Calu3 (cell line): ENCODE measurements around the gene MSI1. TPM values are rescaled to one million over a fixed set of nuclear protein-coding genes. Genes with fewer than 3 reads are reported as not detected.

Source experiments
- Bru-seq: library from RNA; stranded (reverse); fragments of 400-500 nt; gene quantifications from one replicate; lab custom pipeline; 2021; lab: Mats Ljungman, UMichigan
- BruChase-seq, 2 experiments: library from RNA; stranded (reverse); fragments of 400-500 nt; gene quantifications; one replicate each; lab custom pipeline; 2021; lab: Mats Ljungman, UMichigan
- BruUV-seq: library from RNA; stranded (reverse); fragments of 400-500 nt; replicated peaks from 2 replicates; lab custom pipeline; 2021; lab: Mats Ljungman, UMichigan
- CTCF ChIA-PET: fragments of 300-600 bp; sonication (Branson Sonifier 250); formaldehyde crosslinking; loops from one replicate; lab custom pipeline; 2022; ENCODE audit warnings: antibody characterized with exemption; lab: Charles Lee
- DNase-seq: peaks from one replicate; pipeline ENCODE4 v3.0.0; 2022
- H3K27ac Mint-ChIP-seq: one replicate; pipeline ENCODE4 v1.8.0; 2022; ENCODE audit warnings: mixed read lengths; ENCODE audit not compliant: unreplicated experiment
- H3K27me3 Mint-ChIP-seq: one replicate; pipeline ENCODE4 v1.8.0; 2022; ENCODE audit warnings: mixed read lengths; ENCODE audit not compliant: unreplicated experiment
- H3K36me3 Mint-ChIP-seq: one replicate; pipeline ENCODE4 v1.8.0; 2022; ENCODE audit warnings: mild to moderate bottlenecking, moderate library complexity, mixed read lengths; ENCODE audit not compliant: insufficient read depth, unreplicated experiment
- H3K4me1 Mint-ChIP-seq: one replicate; pipeline ENCODE4 v1.8.0; 2022; ENCODE audit warnings: mild to moderate bottlenecking, low read depth, mixed read lengths; ENCODE audit not compliant: unreplicated experiment
- H3K4me3 Mint-ChIP-seq: one replicate; pipeline ENCODE4 v1.8.0; 2022; ENCODE audit warnings: mild to moderate bottlenecking, low read depth, moderate library complexity, mixed read lengths; ENCODE audit not compliant: unreplicated experiment
- H3K9me3 Mint-ChIP-seq: one replicate; pipeline ENCODE4 v1.8.0; 2022; ENCODE audit warnings: low read depth, mixed read lengths; ENCODE audit not compliant: unreplicated experiment
- intact Hi-C: fragments of 100-400 bp; cut with micrococcal nuclease; formaldehyde crosslinking; loops from one replicate; pipeline ENCODE4 v1.10.0; 2022; ENCODE audit not compliant: unreplicated experiment
- long read RNA-seq: library from polyadenylated mRNA; stranded (forward); transcript quantifications from one replicate; pipeline ENCODE4 v2.0.0, GENCODE V29; 2022
- total RNA-seq: library from RNA; stranded (reverse); gene quantifications from 2 replicates; pipeline ENCODE4 v1.2.3, GENCODE V29; 2022
- TF ChIP-seq, protein P1 (sequence below): fragments of 200-600 bp; IDR thresholded peaks from one replicate; pipeline ENCODE4 v1.8.0; 2022; ENCODE audit warnings: antibody characterized with exemption; ENCODE audit not compliant: unreplicated experiment

The MSI1 gene
- total RNA-seq (0.56 and 1.4 TPM in 2 replicates), Bru-seq, nascent RNA (percentile 20 among the genes with signal in this experiment), BruChase-seq, experiment 1, labeled RNA remaining after a 6-hour chase (percentile 22 among the genes with signal in this experiment), BruChase-seq, experiment 2, labeled RNA remaining after a 2-hour chase (percentile 23 among the genes with signal in this experiment)
- long read RNA-seq, result 0 reads

DNA sequence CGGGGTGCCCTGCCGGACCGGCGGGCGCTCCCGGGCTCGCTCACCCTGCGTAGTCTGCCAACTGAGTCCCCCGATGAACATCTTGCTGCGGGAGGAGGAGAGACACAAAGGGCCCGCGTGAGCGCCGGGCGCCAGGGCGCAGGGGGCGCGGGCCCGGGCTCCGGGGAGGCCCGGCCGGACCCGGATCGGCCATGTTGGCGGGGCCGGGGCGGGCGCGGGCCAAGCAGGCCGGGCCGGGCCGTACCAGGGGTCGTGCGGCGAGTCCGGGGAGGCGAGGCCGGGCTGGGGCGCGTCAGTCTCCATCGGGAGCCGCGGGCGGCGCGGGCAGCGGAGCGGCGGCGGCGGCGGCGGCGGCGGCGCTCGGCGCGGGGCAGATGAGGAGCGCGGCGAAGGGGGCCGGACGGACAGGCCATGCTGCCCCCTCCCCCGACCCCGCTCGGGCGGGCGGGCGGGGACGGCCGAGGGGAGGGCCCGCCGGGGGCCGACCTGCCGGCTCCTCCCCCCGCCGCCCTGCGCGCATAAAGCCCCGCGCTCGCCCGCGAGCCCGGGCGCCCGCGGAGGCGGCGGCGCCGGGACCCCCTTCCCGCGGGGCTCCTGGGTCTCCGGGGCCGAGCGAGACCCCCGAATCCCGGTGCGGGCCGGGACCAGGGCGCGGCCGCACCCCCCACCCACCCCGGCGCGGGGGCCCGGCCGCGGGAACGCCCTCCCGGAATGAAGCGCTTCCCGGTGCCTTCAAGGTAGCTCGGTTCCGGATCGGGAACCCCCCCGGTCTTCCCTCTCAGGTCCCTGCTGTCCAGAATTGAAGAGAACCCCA, at the start of gene MSI1:
Gene MSI1, minus strand, starts transcription at position 376 of the 814 bp plus-strand sequence. Its CDS starts 73 bp downstream, at position 303.
- BruUV-seq, result no TSS peak
- Mint-ChIP-seq H3K4me3 (peak within 1 kb of the TSS; percentile 55), H3K27ac (no peak within 1 kb of the TSS), H3K9me3 (no peaks in the 10 kb centered on the region), H3K4me1 (peaks cover 10% of the 10 kb centered on the region), H3K27me3 (peaks cover 74% of the 10 kb centered on the region), H3K36me3 (peaks cover 18% of the 10 kb centered on the region)
- TF ChIP-seq, protein P1, sequence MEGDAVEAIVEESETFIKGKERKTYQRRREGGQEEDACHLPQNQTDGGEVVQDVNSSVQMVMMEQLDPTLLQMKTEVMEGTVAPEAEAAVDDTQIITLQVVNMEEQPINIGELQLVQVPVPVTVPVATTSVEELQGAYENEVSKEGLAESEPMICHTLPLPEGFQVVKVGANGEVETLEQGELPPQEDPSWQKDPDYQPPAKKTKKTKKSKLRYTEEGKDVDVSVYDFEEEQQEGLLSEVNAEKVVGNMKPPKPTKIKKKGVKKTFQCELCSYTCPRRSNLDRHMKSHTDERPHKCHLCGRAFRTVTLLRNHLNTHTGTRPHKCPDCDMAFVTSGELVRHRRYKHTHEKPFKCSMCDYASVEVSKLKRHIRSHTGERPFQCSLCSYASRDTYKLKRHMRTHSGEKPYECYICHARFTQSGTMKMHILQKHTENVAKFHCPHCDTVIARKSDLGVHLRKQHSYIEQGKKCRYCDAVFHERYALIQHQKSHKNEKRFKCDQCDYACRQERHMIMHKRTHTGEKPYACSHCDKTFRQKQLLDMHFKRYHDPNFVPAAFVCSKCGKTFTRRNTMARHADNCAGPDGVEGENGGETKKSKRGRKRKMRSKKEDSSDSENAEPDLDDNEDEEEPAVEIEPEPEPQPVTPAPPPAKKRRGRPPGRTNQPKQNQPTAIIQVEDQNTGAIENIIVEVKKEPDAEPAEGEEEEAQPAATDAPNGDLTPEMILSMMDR, result no peak
- no peak for DNase-seq
- intact Hi-C loops, result no loop called here
- CTCF ChIA-PET, result no interaction called here

DNA sequence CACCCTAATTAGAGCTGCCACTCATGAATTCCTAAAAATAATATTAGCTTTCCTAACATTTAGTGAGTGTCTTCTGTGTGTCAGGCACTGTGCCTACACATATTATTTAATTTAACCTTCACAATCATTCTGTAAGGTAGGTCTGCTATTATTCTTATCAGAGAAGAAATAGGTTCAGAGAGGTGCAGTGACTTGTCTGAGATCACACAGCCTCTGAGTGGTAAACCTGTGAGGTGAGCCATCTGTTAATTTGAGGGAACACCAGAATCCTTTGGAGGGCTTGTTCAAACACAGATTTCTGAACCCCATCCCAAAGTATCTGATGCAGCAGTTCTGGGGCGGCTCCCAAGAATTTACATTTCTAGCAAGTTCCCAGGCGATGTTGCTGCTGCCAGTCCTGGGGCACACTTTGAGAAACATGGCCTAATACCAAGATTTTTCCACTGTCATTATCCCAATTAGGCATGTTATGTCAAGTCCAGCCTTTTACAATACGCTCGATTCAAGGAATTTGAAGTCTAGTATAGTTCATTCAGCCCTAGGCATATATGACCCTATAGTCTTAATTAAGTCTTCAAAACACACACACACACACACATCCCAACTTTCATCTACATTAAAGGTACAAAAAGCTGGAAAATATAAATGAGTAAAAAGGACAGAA, 49.1 kb upstream of the MSI1 start:
- BruUV-seq, result no TSS peak
- H3K36me3 Mint-ChIP-seq, result no peaks in the 10 kb centered on the region
- H3K4me1 Mint-ChIP-seq, result no peaks in the 10 kb centered on the region
- H3K27me3 Mint-ChIP-seq, result peaks cover 12% of the 10 kb centered on the region
- H3K9me3 Mint-ChIP-seq, result no peaks in the 10 kb centered on the region
- CTCF ChIA-PET, result no interaction called here
- TF ChIP-seq, protein P1, result no peak
- no peak overlapping the region for H3K27ac Mint-ChIP-seq
- intact Hi-C loops, result no loop called here
- no peak overlapping the region for H3K4me3 Mint-ChIP-seq
- no peak for DNase-seq

DNA sequence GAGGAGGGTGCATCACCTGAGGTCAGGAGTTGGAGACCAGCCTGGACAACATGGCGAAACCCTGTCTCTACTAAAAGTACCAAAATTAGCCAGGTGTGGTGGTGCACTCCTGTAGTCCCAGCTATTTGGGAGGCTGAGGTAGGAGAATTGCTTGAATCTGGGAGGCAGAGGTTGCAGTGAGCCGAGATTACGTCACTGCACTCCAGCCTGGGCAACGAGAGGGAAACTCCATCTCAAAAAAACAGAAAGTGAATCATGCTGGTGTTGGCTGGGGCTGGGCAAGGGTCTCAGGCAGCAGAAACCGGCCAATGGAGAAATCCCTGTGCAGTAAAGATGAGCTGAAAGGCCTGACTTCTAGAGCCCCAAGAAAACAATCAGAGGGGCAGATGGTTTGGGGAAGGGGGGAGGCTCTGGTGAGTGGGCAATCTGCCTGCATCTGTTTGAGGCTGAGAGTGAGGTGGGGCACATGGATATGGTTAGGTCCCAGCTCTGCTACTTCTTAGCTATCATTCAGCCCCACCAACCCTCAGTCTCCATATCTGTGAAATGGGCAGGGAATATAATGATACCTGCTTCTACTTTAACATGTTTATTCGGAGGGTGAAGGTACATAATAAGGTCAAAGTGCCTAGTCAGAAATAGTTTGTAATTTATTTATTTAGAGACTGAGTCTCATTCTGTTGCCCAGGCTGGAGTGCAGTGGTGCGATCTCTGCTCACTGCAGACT, 47.7 kb upstream of the MSI1 start:
- CTCF ChIA-PET, result no interaction called here
- no peak overlapping the region for H3K27ac Mint-ChIP-seq
- no peaks in the 10 kb centered on the region for H3K4me1 Mint-ChIP-seq
- BruUV-seq, result no TSS peak
- no peak overlapping the region for H3K4me3 Mint-ChIP-seq
- H3K9me3 Mint-ChIP-seq, result no peaks in the 10 kb centered on the region
- no peak for DNase-seq
- TF ChIP-seq, protein P1, result no peak
- peaks cover 6% of the 10 kb centered on the region for H3K27me3 Mint-ChIP-seq
- no peaks in the 10 kb centered on the region for H3K36me3 Mint-ChIP-seq
- intact Hi-C loops, result no loop called here
